ENCODE data around the gene RALGPS1. TPM values are rescaled to one million over a fixed set of nuclear protein-coding genes. Genes with fewer than 3 reads are reported as not detected.

Gene RALGPS1
- total RNA-seq, 1 experiment from 2014 or later: 28.5 TPM

Other genes with a start within 250 kb of the RALGPS1 start
- 13.6 to 23.8 TPM (median 14.7 TPM) in 3 replicates for gene ZBTB43, start 109.7 kb upstream of the RALGPS1 start, total RNA-seq (2021)
- gene ZBTB34, start 54.1 kb upstream of the RALGPS1 start, total RNA-seq (2021): 15.9 to 18.4 TPM (median 16.9 TPM) in 3 replicates
- gene ANGPTL2, start 207.9 kb downstream of the RALGPS1 start, total RNA-seq (2021): 4.5 to 6.7 TPM (median 6.3 TPM) in 3 replicates